ENCODE results near the gene RRAGD. TPM values are rescaled to one million over a fixed set of nuclear protein-coding genes. Genes with fewer than 3 reads are reported as not detected.
A peak's percentile ranks its signal among the peaks of the same experiment; 100 is the strongest.

The RRAGD gene
- total RNA-seq, 1 donor = 1.4 TPM

DNA sequence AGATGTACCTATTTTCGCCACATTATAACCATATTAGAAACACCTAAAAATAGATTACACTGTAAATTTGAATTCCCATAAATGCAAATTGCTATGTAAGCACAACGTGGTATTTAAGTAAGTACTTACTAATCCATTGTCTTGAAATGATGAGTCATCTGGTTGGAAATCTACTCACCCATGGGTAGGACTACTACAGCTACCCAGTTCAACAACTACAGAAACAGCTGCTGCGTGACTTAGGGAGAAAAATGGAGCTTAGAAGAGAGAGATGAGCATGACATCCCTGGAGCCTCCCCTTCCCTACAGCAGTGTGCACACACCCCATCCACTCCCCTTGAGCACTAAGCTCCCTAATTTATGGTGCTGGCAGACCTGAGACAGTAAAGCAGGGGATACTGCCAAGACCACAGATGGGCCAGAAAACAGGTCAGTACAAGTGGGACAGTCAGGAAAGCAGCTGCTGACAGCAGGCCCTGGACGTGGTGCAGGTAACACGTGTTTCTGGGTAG is 26.9 kb downstream of the RRAGD start:
- TF ChIP-seq, protein P1, sequence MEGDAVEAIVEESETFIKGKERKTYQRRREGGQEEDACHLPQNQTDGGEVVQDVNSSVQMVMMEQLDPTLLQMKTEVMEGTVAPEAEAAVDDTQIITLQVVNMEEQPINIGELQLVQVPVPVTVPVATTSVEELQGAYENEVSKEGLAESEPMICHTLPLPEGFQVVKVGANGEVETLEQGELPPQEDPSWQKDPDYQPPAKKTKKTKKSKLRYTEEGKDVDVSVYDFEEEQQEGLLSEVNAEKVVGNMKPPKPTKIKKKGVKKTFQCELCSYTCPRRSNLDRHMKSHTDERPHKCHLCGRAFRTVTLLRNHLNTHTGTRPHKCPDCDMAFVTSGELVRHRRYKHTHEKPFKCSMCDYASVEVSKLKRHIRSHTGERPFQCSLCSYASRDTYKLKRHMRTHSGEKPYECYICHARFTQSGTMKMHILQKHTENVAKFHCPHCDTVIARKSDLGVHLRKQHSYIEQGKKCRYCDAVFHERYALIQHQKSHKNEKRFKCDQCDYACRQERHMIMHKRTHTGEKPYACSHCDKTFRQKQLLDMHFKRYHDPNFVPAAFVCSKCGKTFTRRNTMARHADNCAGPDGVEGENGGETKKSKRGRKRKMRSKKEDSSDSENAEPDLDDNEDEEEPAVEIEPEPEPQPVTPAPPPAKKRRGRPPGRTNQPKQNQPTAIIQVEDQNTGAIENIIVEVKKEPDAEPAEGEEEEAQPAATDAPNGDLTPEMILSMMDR (IDR thresholded peaks at IDR 0.05; ENCODE audit: insufficient read depth, low read length) = no peak
- no peak overlapping the region for H3K4me3 ChIP-seq (ENCODE audit: low read depth, low read length)
- peak; percentile 77 for DNase-seq (ENCODE audit: low read depth)

DNA sequence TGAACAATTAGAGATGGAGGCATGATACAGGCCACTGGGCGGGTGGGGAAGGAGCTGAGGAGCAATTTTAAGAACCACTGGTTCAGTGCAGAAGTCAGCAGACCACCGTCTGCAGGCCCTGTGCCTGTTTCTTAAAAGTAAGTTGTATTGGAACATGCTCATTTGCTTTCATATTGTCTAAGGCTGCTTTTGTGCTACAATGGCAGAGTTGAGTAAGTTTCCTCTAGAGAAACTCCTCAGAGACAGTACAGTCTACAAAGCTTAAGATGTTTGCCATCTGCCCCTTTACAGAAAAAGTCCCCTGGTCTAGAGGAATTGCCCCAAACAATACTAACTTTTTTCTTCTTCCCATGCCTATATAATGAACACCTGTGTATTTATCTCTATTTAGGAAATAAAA is 31.0 kb downstream of the RRAGD start:
- no peak for DNase-seq (ENCODE audit: low read depth)
- TF ChIP-seq, protein P1 (IDR thresholded peaks at IDR 0.05; ENCODE audit: insufficient read depth, low read length) = no peak
- no peak overlapping the region for H3K4me3 ChIP-seq (ENCODE audit: low read depth, low read length)

DNA sequence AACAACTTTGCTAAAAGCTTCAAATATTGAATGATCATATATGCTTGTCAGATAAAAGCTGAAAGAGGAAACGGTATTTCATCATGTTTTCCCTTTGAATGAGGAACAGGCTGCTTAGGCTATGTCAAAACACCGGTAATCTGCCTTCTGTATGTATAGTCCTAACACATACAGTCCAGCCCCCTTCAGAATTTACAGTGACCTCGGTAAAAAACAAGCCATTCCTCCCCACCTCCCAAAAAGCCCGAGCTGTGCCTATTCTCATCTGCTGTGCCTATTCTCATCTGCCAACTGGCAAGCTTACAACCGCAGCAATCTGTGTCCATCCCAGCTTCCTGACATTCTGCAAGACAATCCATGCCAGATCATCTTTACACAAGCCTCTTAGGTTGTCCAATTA is 32.8 kb downstream of the RRAGD start:
- TF ChIP-seq, protein P1 (IDR thresholded peaks at IDR 0.05; ENCODE audit: insufficient read depth, low read length) = no peak
- H3K4me3 ChIP-seq (ENCODE audit: low read depth, low read length) = no peak overlapping the region

GRCh38 chr6:89378628-89379027 is 33.4 kb downstream of the RRAGD start:
- TF ChIP-seq, protein P1 (IDR thresholded peaks at IDR 0.05; ENCODE audit: insufficient read depth, low read length) = no peak
- H3K4me3 ChIP-seq (ENCODE audit: low read depth, low read length) = no peak overlapping the region
- DNase-seq (ENCODE audit: low read depth) = no peak

More for the DNA sequence above, 32.8 kb downstream of the RRAGD start:
- no peak for DNase-seq (ENCODE audit: low read depth)

DNA sequence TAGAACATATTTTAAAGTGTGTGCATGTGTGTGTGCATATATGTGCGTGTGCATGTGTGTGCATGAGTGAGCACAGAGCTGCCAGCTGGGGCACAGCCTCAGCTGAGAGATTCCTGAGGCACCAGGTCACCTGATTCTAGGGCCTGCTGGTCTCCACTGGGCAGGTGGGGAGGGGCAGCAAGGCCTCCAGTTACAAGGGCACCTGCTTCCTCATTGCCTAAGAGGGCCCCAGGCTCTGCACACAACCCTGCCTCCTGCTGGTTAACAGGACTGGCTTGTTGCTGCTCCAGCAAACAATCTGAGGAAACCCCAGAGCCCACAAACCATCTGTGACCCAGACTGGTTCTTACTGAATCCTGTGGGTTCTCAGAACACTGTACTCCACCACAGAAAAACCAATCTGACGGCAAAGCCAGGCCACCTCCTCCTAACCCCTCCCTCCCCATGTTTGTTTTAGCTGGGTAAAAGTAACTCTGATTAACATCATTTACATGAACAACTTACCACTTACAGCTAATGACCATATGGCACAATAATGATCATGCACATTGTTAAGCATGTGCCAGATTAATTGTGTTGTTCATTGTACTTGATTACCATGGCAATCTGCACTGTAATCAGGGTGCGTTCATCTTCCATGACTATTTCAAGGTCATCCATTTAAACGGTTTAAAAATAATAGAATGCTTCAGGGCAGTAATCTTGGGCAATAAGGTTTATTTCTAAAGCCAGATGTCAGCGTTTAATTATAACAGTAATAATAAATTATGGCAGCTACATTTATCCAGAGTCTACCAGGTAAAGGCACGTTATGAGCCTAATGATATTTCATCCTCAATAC is 36.4 kb downstream of the RRAGD start:
- H3K4me3 ChIP-seq (ENCODE audit: low read depth, low read length) = no peak overlapping the region
- TF ChIP-seq, protein P1 (IDR thresholded peaks at IDR 0.05; ENCODE audit: insufficient read depth, low read length) = no peak
- no peak for DNase-seq (ENCODE audit: low read depth)

- DNase-seq (ENCODE audit: low read depth) = no peak
- H3K4me3 ChIP-seq (ENCODE audit: low read depth, low read length) = no peak overlapping the region
- TF ChIP-seq, protein P1 (IDR thresholded peaks at IDR 0.05; ENCODE audit: insufficient read depth, low read length) = no peak
Measured at GRCh38 chr6:89372506-89372901, 39.6 kb downstream of the RRAGD start.
